Subcutaneous adipose tissue (tissue), 4 donors: ENCODE data around the gene SIVA1. TPM values are rescaled to one million over a fixed set of nuclear protein-coding genes. Genes with fewer than 3 reads are reported as not detected.

Experiments used
- total RNA-seq, 4 donors: library from RNA; depleted of rRNA; stranded (reverse); fragments of >200 nt; gene quantifications; one replicate each; pipeline ENCODE4 v1.1.0, GENCODE V29; 2016
- TF ChIP-seq, protein P1 (sequence below): fragments of 450-650 bp; IDR thresholded peaks from one replicate; pipeline ENCODE4 v1.5.1; 2016; ENCODE audit warnings: low read depth, mild to moderate bottlenecking, control low read depth, antibody characterized with exemption, moderate library complexity

SIVA1 gene
- total RNA-seq, 4 donors from 2014 or later, result 65.4 to 232 (median 169) TPM

GRCh38 chr14:104739026-104739425 is 13.9 kb upstream of the SIVA1 start:
- TF ChIP-seq, protein P1, sequence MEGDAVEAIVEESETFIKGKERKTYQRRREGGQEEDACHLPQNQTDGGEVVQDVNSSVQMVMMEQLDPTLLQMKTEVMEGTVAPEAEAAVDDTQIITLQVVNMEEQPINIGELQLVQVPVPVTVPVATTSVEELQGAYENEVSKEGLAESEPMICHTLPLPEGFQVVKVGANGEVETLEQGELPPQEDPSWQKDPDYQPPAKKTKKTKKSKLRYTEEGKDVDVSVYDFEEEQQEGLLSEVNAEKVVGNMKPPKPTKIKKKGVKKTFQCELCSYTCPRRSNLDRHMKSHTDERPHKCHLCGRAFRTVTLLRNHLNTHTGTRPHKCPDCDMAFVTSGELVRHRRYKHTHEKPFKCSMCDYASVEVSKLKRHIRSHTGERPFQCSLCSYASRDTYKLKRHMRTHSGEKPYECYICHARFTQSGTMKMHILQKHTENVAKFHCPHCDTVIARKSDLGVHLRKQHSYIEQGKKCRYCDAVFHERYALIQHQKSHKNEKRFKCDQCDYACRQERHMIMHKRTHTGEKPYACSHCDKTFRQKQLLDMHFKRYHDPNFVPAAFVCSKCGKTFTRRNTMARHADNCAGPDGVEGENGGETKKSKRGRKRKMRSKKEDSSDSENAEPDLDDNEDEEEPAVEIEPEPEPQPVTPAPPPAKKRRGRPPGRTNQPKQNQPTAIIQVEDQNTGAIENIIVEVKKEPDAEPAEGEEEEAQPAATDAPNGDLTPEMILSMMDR, result no peak

GRCh38 chr14:104739546-104740516 is 13.1 kb upstream of the SIVA1 start:
- TF ChIP-seq, protein P1, result no peak

GRCh38 chr14:104741108-104741802 is 11.7 kb upstream of the SIVA1 start:
- TF ChIP-seq, protein P1, result no peak

DNA sequence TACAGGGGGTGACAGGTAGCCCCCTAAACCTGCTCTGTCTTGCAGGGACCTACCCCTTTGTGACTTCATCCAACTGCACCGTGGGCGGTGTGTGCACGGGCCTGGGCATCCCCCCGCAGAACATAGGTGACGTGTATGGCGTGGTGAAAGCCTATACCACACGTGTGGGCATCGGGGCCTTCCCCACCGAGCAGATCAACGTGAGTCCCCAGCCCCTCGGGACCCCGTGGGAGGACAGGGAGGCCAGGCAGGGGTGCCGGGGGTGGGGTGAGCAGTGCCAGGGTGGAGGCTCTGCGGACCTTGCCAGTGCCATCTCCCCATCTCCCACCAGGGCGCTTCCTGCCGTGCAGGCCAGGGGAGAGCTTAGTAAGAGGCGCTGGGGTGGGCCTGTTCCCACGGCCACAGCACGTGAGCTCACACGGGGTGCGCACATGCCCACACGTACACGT is 11.1 kb upstream of the SIVA1 start:
- TF ChIP-seq, protein P1, result no peak

GRCh38 chr14:104742586-104743455 is 10.1 kb upstream of the SIVA1 start:
- TF ChIP-seq, protein P1, result no peak

DNA sequence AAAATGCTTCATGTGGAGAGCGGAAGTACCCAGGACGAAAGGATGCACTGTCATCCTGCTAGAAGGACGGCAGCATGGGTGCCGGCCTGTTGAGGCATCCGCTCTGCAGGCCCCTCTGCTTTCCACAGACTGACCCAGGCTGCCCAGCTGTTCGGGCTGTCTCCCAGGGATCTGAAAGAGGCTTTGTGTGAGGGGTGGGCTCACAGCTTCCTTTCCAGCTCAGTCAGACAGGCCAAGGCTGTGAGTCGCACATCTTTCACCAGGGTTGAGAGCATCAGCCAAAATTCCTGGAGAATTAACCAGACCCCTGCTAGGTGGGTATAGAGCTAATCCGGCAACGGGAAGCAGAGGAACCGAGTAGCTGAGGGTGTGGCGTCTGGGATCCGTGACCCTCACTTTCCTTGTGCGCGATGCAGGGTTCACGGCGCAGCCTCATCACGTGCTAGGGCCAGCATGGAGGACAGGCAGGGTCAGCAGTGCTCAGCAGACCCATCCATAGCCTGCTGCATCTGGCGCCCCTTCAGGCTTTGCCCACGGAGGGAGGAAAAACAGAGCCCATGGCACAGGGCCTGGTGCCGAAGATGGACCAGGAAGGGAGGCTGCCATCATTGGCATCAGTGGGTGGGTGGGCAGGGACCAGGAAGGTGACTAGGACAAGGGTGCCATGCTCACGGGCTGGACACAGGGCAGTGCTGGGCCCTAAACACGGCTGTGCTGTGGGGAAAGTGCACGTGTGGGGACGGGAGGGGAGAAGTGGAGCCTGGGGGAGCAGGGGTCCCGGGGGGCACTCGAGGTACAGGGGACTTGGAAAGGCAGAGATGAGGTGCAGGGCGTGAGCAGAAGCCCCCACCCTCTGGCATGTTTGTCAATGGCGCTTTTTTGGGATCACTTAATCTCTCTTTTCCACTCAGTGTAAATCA is 9.2 kb upstream of the SIVA1 start:
- TF ChIP-seq, protein P1, result no peak
